HG03097 (cell line): ENCODE measurements around the gene PVALEF.
"Not testable (repeated sequence)": the region's sequence is repeated elsewhere in the genome, so short reads cannot be mapped to it uniquely, and the experiment has no call there.

Experiments
- ATAC-seq: cut with Tn5 transposase; IDR thresholded peaks from one replicate; pipeline ENCODE4 v1.9.1; 2021; ENCODE audit not compliant: unreplicated experiment, low FRiP score

Gene PVALEF

DNA sequence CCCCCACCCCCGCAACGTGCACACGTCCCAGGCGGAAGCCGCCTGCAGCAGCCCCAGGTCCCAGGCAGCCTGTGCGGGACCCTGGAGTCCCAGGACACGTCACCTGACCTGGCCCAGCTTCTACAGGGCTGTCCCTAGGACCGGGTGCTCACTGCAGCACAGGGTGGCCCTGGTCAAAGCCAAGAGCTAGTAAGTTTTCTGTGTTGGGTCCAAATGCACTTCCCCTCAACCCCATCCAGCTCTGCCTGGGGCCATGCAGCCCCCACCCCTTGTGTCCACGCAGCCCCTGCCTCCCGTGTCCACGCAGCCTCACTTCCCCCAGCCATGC lies 22.1 kb upstream of the PVALEF start:
- ATAC-seq: no peak

DNA sequence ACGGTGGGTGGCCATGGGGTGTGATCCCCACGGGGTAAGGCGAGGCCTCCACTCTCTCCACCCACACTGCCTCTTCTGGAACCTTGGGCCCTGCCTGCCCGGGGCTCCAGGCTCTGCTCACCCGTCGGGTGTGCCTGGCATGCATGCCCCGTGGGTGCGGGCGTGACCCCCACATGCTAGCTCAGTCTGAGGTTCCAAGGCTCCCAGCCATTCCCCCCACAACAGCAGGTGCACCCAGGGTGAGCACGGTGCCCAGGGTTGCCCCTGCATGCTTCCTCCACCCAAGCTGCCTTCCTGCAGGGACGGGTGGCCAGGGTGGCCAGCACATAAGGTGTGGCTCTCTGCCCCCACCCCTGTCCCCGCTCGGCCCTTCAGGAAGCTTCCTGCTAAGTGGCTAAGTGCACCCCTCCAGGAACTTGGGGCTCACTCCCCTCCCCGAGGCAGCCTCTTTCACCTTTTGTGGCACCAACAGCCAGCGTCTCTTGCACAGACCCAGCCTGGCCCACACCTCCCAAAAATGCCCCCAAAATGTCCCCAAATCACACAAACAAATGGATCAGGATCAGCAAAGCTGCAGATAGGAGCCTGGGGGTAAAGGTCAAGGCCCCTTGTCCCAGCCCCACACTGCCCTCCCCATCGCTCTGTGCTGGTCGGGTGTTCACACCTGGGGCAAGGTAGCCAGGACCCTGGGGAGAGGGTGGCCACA lies 21.4 kb upstream of the PVALEF start:
- ATAC-seq: no peak

DNA sequence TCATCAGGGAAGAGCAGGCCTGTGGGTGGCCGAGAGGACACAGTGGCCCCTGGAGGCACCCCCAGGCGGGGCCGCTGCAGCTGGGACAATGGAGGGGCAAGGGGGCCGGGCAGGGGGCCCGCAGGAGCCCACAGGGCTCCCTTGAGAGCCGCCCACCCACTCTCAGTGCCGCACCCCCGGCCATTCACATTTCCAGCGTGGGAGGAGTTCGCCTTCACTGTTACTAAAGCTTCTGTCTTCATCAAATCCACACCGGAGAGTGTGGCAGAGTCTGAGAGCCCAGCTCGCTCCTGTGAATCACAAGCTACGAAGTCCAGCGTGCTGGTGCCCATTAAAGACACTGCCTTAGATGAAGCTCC lies 20.9 kb upstream of the PVALEF start:
- no peak for ATAC-seq

DNA sequence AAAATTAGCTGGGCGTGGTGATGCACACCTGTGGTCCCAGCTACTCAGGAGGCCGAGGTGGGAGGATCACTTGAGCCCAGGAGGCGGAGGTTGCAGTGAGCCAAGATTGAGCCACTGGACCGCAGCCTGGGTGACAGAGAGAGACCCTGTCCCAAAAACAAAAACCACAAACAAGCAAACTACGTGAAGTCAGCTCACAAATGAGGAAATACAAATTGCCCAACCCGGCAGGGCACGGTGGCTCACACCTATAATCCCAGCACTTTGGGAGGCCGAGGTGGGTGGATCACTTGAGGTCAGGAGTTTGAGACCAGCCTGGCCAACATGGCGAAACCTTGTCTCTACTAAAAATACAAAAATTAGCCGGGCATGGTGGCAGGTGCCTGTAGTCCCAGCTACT lies 19.1 kb upstream of the PVALEF start:
- not testable (repeated sequence) for ATAC-seq

DNA sequence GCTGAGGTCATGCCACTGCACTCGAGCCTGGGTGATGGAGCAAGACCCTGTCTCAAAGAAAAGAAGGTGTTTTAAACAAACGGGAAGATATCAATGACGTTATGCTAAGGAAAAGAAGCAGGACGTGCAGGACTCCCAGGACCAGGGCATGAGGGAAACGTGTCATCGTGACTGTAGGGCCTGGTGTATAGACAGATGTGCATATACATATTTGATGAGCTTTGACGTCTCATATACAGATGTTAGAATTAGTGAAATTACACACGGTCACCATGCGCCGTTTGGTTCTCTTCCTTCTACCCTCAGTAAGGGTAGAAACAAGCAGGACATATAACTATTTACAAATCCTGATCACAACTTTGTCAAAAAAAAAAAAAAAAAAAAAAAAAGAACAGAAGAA lies 17.6 kb upstream of the PVALEF start:
- no peak for ATAC-seq

DNA sequence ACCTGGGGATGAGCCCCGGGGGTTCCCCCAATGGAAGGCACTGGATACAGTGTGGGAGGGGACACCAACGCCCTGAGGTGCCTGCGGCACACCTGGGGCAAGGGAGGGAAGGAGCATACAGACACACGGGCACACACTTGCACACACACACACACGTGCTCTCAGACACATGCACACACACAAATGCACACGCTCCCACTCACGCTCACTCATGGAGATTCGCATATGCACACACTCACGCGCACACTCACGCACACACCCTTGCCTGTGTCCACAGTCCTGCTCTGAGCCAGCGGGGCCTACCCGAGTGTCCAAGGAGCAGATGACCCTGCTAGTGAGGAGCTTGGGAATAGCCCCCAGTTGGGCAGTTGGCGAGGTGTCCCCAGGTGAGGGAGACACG lies 16.7 kb upstream of the PVALEF start:
- no peak for ATAC-seq

DNA sequence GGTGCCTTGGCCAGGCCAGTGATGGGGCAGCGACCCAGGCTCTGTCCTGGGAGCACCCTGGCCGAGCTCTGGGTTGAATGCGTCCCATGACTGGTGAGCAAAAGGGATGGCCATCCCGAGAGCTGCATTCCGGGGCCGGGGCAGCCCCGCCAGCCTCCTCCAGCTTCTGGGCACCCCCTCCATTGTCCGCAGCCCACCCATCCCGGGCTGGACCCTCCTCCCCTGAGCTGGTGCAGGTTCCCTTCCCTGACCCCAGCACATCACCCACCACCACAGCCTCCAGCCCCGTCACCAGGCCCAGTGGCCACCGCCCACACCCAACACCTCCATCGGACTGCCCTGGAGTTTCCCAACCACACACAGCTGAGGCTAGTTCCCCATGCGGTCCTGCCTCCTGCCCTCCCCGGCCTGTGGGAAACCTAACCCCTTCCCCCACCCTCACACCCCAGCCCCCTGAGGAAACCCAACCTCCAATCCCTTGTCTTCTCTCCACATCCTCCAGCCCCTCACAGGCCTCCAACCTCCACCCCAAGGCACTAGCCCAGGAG lies 16.2 kb upstream of the PVALEF start:
- ATAC-seq: no peak

DNA sequence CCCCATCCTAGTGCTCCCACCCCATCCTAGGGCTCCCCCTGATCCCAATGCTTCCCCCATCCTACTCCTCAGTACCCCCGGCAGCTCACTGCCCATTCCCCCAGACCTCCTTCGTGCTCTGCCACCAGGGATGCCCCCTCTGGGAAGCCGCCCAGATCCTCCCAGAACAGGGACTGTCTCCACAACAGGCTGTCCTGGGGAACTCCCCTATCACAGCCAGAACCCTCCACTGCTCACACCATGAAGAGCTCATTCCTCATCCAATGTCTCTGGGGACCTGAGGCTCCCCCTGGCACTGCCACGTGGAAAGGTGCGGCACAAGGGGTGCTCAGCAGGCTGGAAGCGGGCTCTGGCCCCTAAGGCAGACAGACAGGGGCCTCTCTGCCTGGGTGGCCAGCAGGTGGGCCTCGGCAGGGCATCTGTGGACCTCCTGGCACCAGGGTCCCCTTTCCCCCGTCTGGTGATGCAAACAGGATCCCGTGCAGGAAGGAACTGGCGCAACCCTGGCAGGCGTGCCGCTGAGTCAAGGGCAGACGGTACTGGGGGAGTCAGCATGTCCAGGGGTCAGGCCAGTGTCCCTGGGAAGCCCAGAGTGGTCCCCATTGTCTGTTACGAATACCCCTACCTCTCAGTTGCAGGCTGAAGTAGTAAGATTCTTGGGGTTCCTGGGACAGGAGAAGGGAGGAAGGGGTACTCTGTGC lies 14.8 kb upstream of the PVALEF start:
- ATAC-seq: no peak

DNA sequence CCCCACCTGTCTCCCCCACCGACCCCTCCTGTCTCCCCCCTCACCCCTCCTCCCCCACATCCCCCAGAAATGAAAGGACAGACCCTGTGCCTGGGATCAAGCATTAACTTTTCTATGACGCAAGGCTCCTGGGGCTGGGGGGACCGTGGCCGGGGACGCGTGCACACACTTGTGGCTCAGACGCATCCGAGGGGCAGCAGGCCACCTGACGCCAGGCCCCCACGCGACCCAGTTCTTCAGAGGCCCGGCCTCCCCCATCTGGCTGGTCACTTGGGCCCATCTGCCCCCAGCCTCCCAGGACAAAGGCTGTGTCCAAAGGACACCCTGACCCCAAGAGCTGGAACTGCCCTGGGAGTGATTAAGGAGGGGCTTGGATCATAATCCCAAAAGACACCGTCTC lies 14.0 kb upstream of the PVALEF start:
- no peak for ATAC-seq

DNA sequence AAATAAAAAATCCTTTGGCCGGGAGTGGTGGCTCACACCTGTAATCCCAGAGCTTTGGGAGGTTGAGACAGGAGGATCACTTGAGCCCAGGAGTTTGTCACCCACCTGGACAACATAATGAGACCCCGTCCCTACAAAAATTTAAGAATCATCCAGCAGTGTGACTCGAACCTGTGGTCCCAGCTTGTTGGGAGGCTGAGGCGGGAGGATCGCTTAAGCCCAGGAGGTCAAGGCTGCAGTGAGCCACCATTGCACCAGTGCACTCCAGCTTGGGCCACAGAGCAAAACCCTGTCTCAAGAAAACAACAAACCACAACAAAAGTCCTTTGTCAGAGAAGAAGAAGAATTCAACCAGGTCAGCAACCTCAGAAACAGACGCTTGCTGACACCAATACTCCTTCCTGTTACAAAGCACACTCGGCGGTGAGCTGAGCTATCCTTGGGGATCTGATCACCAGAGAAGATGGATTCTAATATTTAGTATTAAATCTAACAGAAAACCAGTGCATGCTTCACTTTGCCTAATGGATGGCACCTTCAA lies 12.9 kb upstream of the PVALEF start:
- ATAC-seq: no peak

DNA sequence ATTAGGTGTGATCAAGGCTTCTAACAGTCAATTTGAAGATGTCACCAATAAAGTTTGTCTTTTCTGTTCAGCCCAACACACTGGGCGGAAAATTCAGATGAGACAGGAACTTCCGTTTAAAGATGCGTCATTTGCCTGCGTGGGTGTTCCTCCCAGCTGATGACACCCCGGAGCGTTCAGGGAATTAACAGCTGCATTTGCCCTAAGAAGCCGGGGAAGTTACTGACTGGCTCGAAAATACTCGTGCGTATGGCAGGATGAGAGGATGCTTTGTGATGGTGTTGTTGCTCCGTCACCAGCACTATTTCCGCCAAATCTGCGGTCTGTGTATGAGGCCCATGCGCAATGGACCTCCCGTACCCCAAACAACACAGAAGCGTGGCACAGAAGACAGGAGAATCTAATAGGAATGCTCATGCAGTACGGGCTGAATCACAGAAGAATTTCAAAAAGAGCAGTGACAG lies 11.9 kb upstream of the PVALEF start:
- no peak for ATAC-seq

DNA sequence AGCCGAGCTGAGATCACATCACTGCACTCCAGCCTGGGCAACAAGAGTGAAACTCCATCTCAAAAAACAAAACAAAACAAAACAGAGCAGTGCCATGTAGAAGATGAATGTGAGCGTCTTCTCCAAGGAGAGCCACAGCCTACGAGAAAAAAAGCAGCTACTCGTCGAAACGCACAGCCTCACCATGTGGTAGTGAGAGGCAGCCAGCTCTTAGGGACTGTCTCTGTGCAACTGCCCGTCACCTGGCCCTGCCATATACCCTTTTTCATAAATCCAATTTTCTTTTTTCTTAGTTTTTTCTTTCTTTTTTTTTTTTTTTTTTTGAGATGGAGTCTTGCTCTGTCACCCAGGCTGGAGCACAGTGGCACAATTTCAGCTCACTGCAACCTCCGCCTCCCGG lies 11.3 kb upstream of the PVALEF start:
- ATAC-seq: not testable (repeated sequence)

DNA sequence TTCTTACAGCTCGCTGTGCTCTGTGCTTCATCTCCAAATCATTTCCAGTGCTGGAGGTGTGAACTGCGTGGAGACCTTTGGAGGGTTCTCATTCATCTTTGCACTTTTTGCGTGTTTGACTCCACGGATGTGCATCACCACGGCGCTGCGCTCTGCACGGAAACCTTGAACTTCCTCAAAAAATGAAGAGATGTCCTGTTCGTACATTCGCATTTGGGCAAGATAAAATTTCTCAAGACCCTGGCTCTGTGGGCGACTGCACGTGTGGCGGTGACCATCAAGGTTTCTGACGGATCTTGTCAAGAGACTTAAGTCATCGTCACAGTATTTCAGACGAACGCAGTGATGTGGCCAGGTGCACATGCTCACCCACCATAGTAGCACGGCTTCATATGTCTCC lies 10.3 kb upstream of the PVALEF start:
- no peak for ATAC-seq

DNA sequence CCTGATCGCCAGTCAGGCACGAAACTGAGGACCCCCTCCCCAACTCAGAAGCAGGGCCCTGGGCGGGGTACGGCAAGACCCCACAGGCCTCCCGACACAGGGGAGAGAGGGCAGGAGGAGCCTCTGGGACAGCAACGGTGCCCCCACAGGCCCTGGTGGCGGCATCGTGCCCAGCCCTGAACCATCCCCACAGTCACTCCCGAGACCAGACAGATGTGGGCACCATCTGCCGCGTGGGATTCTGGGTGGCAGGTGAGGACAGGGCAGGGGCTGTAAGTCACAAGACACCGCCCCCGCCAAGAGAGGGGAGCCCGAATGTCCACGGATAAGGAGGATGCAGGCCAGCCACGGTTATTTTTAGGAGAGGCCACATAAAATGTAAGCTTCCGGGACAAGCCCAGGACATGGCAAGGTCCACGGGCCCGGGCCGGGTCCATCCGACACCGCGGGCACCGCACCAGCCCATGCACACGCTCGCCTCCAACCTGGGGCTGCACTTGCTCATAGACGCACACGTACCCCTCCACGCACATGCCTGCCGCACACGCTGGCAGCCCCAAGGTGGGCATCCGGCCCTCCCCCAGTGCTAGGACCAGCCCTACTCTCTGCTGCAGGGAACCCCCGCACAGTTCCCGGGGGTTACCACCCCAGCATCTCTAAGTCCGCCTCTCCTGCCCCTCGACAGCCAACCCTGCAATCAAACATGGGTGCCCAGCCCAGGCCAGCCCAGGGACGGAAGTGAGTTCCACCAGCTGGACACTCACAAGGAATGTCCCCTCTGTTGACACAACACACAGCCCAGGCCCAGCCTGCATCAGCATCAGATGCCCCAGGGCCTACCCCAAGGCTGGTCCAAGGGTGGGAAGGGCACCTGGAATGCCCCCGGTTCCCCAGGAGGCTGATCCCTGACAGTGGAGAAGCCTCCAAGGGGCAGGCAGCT lies 8.2 kb upstream of the PVALEF start:
- no peak for ATAC-seq

DNA sequence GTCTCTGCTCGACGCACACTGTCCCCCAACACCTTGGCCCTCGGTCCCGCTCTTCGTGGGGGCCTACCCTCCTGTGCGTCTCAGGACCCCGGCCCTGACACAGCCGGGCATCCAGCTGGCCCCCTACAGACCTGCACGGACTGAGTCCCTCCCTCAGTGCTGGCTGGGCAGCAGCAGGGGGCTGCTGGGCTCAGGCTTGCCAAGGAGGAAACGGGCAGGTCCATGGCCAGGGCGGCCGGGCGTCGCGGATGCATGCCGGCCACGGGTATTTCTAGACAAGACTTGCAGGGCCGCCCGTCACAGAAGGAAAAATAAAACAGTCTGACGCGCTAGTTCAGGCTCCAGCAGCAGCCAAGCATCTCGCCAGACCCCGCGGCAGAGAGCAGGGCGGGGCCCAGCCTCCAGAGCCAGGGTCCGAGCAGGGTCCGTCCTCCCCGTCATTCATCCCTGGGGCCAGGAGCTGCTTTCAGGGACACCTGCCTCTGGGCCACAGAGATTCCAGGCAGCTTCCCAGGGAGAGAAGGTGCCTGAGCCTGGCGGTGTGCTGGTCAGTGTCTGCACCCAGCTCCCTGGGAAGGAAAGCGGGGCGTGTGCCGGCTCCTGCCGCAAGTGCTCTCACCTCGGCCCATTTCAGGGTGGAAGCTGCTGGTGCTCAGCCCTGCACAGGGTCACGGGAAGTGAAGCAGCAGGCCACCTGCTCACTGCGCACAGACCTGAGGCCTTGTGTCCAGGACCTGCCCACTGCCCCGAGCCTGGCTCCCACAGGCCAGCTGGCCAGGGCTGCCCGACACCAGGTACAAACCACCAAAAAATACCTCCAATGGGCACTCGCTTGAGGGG lies 7.2 kb upstream of the PVALEF start:
- no peak for ATAC-seq

DNA sequence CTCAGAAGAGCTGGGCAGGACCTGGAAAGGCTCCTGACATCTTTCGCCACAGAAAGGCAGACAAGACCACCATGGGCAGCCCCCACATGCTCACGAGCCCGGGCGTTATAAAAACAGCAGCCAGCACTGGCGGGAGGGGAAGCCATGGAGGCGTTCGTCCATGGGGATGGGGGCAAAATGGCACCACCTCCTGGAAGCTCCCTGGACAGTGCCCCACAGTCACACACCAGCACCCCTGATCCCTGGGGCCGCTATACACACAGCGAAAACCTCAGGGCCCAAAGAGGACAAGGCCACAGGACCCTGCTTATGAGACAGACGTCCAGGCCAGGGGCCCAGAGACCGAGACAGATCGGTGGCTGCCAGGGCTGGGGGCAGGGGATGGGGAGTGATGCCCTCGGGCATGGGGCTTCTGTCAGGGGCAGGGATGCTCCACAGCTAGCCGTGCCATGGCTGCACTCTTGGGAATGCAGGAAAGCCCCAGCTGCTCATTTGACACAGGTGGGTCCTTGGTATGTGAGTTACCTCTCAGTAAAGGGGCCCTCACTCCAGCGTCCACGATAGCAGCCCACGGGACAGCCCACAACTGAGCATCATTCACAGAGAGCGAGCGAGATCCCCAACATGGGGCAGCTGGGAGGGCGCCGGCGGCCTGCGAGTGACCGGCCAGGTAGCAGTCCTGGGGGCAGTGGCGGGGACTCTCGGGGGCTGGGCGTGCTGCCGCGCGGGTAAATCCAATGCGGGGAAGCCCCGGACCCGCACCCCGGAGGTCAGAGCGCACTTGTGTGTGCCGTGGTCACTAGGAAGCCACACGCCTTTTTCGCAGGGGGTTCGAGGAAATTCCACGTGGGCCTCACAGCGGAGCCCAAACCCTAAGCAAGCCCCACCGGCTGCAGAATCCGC lies 6.4 kb upstream of the PVALEF start:
- no peak for ATAC-seq

DNA sequence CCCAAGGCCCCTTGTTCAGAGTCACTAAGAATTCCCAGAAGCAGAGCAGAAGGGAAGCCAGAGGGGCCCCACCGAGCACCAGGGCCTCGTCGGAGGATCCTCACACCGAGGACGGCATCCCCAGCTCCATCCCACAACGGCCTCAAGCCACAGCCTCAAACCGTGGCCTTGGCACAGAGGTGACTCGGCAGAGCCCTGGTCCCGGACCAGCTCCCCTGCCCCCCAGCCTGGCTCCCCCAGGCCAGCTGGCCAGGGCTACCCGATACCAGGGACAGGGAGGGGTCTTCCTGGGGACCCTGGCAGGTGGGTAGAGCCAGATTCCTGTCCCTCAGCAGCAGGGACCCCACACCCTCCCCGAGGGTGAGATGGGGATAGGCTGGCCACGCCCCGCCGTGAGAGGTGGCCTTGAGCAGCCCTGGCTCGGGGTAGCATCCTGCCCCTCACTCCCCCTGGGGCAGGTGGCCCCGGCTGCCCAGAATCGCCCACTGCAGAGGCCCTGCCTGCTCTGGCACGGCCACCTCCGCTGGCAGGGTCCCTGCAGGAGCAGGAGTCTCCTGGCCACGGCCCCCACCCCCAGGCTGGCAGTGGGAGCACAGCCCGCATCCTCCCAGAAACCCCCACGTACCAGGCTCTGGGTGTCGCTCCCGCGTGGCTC lies 5.6 kb upstream of the PVALEF start:
- ATAC-seq: no peak

DNA sequence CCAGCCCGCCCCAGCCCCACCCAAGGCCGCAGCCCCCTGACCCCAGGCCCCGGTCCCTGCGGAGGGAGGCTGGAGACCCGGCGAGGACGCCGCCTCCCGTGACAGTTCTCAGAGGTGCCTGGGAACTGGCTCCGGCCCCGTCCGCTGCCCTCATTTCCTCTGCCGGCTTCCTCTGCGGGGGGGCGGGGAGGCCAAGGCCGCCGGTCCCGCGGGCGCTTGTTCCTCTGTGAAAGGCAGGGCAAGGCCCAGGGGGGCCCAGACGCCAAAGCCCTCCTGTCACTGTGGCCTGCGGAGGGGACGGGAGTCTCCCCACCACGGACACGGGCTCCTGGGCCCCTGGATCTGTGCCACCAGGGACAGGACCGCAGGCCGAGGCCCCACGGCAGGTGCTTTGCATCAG lies 5.0 kb upstream of the PVALEF start:
- no peak for ATAC-seq
